Measurements from ENCODE around the gene EMC9.

Gene EMC9

GRCh38 chr14:24141097-24141880 is at the start of gene EMC9:
EMC9 (minus strand) TSS chr14:24141591; CDS start chr14:24141304, 287 bp downstream.
- DNase-seq: peak; percentile 99 to 100

- DNase-seq: no peak
Measured at GRCh38 chr14:24190416-24190815, 49.0 kb upstream of the EMC9 start.

GRCh38 chr14:24189460-24189859 is 48.1 kb upstream of the EMC9 start:
- DNase-seq: no peak

GRCh38 chr14:24189059-24189375 is 47.6 kb upstream of the EMC9 start:
- DNase-seq: no peak

GRCh38 chr14:24188251-24189058 is 47.1 kb upstream of the EMC9 start, which contains the start of gene IPO4:
IPO4 (minus strand) TSS chr14:24188816; CDS start chr14:24188787, 29 bp downstream.
- DNase-seq: peak; percentile 94 to 99

- no peak for DNase-seq
Measured at GRCh38 chr14:24187539-24187915, 46.1 kb upstream of the EMC9 start.

- DNase-seq: no peak
Measured at GRCh38 chr14:24186831-24187538, 45.6 kb upstream of the EMC9 start.

- DNase-seq: no peak
Measured at GRCh38 chr14:24185741-24186140, 44.4 kb upstream of the EMC9 start.

GRCh38 chr14:24185026-24185425 is 43.6 kb upstream of the EMC9 start:
- DNase-seq: no peak

- DNase-seq: no peak
Measured at GRCh38 chr14:24184104-24184970, 42.9 kb upstream of the EMC9 start.

- DNase-seq: no peak
Measured at GRCh38 chr14:24183014-24183481, 41.7 kb upstream of the EMC9 start.

GRCh38 chr14:24182110-24182882 is 40.9 kb upstream of the EMC9 start:
- DNase-seq: no peak

- no peak for DNase-seq
Measured at GRCh38 chr14:24181371-24182077, 40.1 kb upstream of the EMC9 start.

GRCh38 chr14:24179961-24180796 is 38.8 kb upstream of the EMC9 start:
- no peak for DNase-seq

GRCh38 chr14:24179294-24179960 is 38.0 kb upstream of the EMC9 start:
- no peak for DNase-seq

- DNase-seq: no peak
Measured at GRCh38 chr14:24178399-24179178, 37.2 kb upstream of the EMC9 start.

- no peak for DNase-seq
Measured at GRCh38 chr14:24177891-24178290, 36.5 kb upstream of the EMC9 start.

GRCh38 chr14:24177041-24177825 is 35.8 kb upstream of the EMC9 start:
- DNase-seq: no peak
